ENCODE data around the gene IFIT3. TPM values are rescaled to one million over a fixed set of nuclear protein-coding genes. Genes with fewer than 3 reads are reported as not detected.

The IFIT3 gene
- total and polyA plus RNA-seq, 9 of the 15 experiments (the other 6 are each of a cell fraction or from before 2014, with no cell fraction given) = 0.23 to 2.2 (median 0.77) TPM

GRCh38 chr10:89352802-89353201, 25.0 kb downstream of the IFIT3 start:
- H3K27me3 ChIP-seq (ENCODE audit: control insufficient read depth in 2 of 2, insufficient read depth in 2 of 2, low read length in 2 of 2) = no peaks in the 10 kb centered on the region
- CTCF ChIA-PET (ENCODE audit: low intra/inter-chr PET ratio) = no interaction called here
- H3K79me2 ChIP-seq (ENCODE audit: control insufficient read depth, insufficient read depth, low read length) = no peaks in the 10 kb centered on the region
- intact Hi-C loops (cut with micrococcal nuclease) (no loop called here), in situ Hi-C loops (cut with MboI) (no loop called here)
- peak overlapping the region in 1 of 2 experiments; percentile 12; a peak in 1 of 4 replicates for H3K9ac ChIP-seq (ENCODE audit: insufficient read depth in 1 of 2, low read depth in 2 of 2, low read length in 2 of 2)
- no TSS peak for BruUV-seq (replicated peaks)
- ATAC-seq (peak; percentile 77), FAIRE-seq (peak; percentile 81), DNase-seq (ENCODE audit: extremely low read depth in 1 of 4, low spot score in 3 of 4) (peak in 2 of 4 experiments; percentile 20 to 62)
- WGBS (ENCODE audit: insufficient coverage, low coverage, missing lambda C conversion rate) = 4% methylated on average over 4 of the region's 4 CpGs
- H3K9me1 ChIP-seq (ENCODE audit: control insufficient read depth, insufficient read depth, low read length) = no peaks in the 10 kb centered on the region
- peaks cover 5 to 30% of the 10 kb centered on the region in 2 experiments; a peak in 4 of 5 replicates for H3K4me1 ChIP-seq (replicated peaks in 1 of 2; ENCODE audit: control insufficient read depth in 2 of 2, insufficient read depth in 2 of 2, low read length in 2 of 2)
- H3K27ac ChIP-seq (ENCODE audit: extremely low read depth, low read depth, low read length) = peak overlapping the region; percentile 66
- no peaks in the 10 kb centered on the region for H4K20me1 ChIP-seq (replicated peaks; ENCODE audit: control insufficient read depth, insufficient read depth, low read length)
- peak overlapping the region; percentile 59; the same call in 1 of the 2 replicates for H2AFZ ChIP-seq (ENCODE audit: low read depth, low read length)
- no peak overlapping the region for H3K4me3 ChIP-seq
- H3K4me2 ChIP-seq (ENCODE audit: insufficient read depth, low read length) = no peak overlapping the region; the same call in 1 of the 2 replicates
- POLR2A ChIA-PET = interaction anchor here (1.0 kb wide), 1 partner anchor 10 kb away, joined by 4 read pairs; no protein-coding TSS in a partner anchor
- no peaks in the 10 kb centered on the region for H3K36me3 ChIP-seq (ENCODE audit: control insufficient read depth, insufficient read depth, low read length)
- no peaks in the 10 kb centered on the region; the same call in 1 of the 2 replicates for H3K9me3 ChIP-seq (replicated peaks; ENCODE audit: control insufficient read depth, insufficient read depth, low read depth, low read length)
- TF ChIP-seq MTA1 (IDR thresholded peaks at IDR 0.05; ENCODE audit: borderline replicate concordance) (no peak), MTF1 (CRISPR knock-in tag; IDR thresholded peaks at IDR 0.05; ENCODE audit: borderline replicate concordance) (no peak), C11orf30 (IDR thresholded peaks at IDR 0.05; ENCODE audit: low read depth) (peak; percentile 41), TAF7 (tag; IDR thresholded peaks at IDR 0.05) (no peak), NFXL1 (CRISPR knock-in tag; IDR thresholded peaks at IDR 0.05) (no peak), ZBTB33 (CRISPR knock-in tag; IDR thresholded peaks at IDR 0.05) (no peak), ZFX (CRISPR knock-in tag; IDR thresholded peaks at IDR 0.05) (no peak), BCL6 (CRISPR knock-in tag; IDR thresholded peaks at IDR 0.05) (no peak), RBM17 (IDR thresholded peaks at IDR 0.05; ENCODE audit: borderline replicate concordance, low read depth, low read length) (no peak), MCM5 (IDR thresholded peaks at IDR 0.05; ENCODE audit: low read depth) (no peak), BRD9 (IDR thresholded peaks at IDR 0.05; ENCODE audit: low read depth, partially characterized antibody) (no peak), PHF20 (IDR thresholded peaks at IDR 0.05; ENCODE audit: partially characterized antibody) (no peak), ZFP36 (IDR thresholded peaks at IDR 0.05; ENCODE audit: low read depth, low read length, partially characterized antibody) (no peak), BHLHE40 (IDR thresholded peaks at IDR 0.05; ENCODE audit: low read length) (no peak), MCM3 (IDR thresholded peaks at IDR 0.05) (no peak), ZNF384 (IDR thresholded peaks at IDR 0.05; ENCODE audit: low read depth, low read length) (no peak), ZBTB8A (IDR thresholded peaks at IDR 0.05; ENCODE audit: partially characterized antibody) (no peak), ZNF76 (CRISPR knock-in tag; IDR thresholded peaks at IDR 0.05; ENCODE audit: borderline replicate concordance) (no peak)
- TF ChIP-seq, protein P1, sequence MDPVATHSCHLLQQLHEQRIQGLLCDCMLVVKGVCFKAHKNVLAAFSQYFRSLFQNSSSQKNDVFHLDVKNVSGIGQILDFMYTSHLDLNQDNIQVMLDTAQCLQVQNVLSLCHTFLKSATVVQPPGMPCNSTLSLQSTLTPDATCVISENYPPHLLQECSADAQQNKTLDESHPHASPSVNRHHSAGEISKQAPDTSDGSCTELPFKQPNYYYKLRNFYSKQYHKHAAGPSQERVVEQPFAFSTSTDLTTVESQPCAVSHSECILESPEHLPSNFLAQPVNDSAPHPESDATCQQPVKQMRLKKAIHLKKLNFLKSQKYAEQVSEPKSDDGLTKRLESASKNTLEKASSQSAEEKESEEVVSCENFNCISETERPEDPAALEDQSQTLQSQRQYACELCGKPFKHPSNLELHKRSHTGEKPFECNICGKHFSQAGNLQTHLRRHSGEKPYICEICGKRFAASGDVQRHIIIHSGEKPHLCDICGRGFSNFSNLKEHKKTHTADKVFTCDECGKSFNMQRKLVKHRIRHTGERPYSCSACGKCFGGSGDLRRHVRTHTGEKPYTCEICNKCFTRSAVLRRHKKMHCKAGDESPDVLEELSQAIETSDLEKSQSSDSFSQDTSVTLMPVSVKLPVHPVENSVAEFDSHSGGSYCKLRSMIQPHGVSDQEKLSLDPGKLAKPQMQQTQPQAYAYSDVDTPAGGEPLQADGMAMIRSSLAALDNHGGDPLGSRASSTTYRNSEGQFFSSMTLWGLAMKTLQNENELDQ (CRISPR knock-in tag; IDR thresholded peaks at IDR 0.05; ENCODE audit: borderline replicate concordance) = no peak

All from K562 (cell line).